ENCODE measurements around the gene SLC25A19.

SLC25A19 gene

DNA sequence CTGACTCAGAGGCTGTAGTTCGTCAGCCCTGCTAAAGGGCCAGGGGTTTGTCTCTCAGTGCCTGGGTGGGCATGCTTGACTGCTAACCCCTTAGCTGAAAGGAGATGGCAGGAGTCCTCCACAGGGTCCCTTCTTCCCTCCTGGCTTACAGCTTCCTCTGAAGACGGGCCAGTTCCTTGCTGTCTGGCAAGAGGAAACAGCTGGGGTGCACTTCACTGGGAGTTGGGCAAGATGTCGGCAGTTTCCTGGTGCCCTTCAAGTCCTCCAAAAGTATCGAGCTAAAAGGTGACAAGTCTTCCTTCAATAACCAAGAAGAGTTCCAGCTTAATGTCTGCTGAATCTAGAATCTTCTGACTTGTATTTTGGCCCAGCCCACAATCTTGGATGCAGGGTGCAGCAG lies 60.4 kb downstream of the SLC25A19 start:
- TF ChIP-seq, protein P1, sequence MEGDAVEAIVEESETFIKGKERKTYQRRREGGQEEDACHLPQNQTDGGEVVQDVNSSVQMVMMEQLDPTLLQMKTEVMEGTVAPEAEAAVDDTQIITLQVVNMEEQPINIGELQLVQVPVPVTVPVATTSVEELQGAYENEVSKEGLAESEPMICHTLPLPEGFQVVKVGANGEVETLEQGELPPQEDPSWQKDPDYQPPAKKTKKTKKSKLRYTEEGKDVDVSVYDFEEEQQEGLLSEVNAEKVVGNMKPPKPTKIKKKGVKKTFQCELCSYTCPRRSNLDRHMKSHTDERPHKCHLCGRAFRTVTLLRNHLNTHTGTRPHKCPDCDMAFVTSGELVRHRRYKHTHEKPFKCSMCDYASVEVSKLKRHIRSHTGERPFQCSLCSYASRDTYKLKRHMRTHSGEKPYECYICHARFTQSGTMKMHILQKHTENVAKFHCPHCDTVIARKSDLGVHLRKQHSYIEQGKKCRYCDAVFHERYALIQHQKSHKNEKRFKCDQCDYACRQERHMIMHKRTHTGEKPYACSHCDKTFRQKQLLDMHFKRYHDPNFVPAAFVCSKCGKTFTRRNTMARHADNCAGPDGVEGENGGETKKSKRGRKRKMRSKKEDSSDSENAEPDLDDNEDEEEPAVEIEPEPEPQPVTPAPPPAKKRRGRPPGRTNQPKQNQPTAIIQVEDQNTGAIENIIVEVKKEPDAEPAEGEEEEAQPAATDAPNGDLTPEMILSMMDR (conservative IDR thresholded peaks at IDR 0.05; ENCODE audit: low read length): no peak
- no peak for DNase-seq (ENCODE audit: low read depth)
- no peak overlapping the region for H3K4me3 ChIP-seq (ENCODE audit: low read length)

- DNase-seq (ENCODE audit: low read depth): no peak
- H3K4me3 ChIP-seq (ENCODE audit: low read length): no peak overlapping the region
- TF ChIP-seq, protein P1 (conservative IDR thresholded peaks at IDR 0.05; ENCODE audit: low read length): no peak
Observed at GRCh38 chr17:75228305-75228704, 60.9 kb downstream of the SLC25A19 start.

- no peak overlapping the region for H3K4me3 ChIP-seq (ENCODE audit: low read length)
- TF ChIP-seq, protein P1 (conservative IDR thresholded peaks at IDR 0.05; ENCODE audit: low read length): no peak
- no peak for DNase-seq (ENCODE audit: low read depth)
Observed at GRCh38 chr17:75227729-75228128, 61.5 kb downstream of the SLC25A19 start.

- DNase-seq (ENCODE audit: low read depth): no peak
- TF ChIP-seq, protein P1 (conservative IDR thresholded peaks at IDR 0.05; ENCODE audit: low read length): no peak
- no peak overlapping the region for H3K4me3 ChIP-seq (ENCODE audit: low read length)
Observed at GRCh38 chr17:75225016-75225415, 64.2 kb downstream of the SLC25A19 start.
